HepG2 (cell line): ENCODE results near the gene MRPL9. TPM values are rescaled to one million over a fixed set of nuclear protein-coding genes. Genes with fewer than 3 reads are reported as not detected.

Source experiments
- ATAC-seq: fragments of 200-7000 bp; cut with Tn5 transposase; 3 replicates; pipeline ENCODE4 v1.9.1; 2020; ENCODE audit warnings: mild to moderate bottlenecking, moderate library complexity
- BruUV-seq: library from RNA; stranded (reverse); fragments of 400-500 nt; replicated peaks from 2 replicates; lab custom pipeline; 2021; lab: Mats Ljungman, UMichigan
- CTCF ChIA-PET: fragments of 300-600 bp; formaldehyde crosslinking; extraction: SDS; loops from one replicate; lab custom pipeline; 2021; ENCODE audit warnings: low total read pairs, inconsistent platforms, low intra/inter-chr PET ratio; lab: Yijun Ruan, JAX
- POLR2A ChIA-PET: fragments of 350-600 bp; sonication (Branson Sonifier 250); formaldehyde crosslinking; loops from one replicate; lab custom pipeline; 2020; ENCODE audit warnings: antibody characterized with exemption, inconsistent platforms; lab: Yijun Ruan, JAX
- DNase-seq: peaks from one replicate; pipeline ENCODE4 v3.0.0-alpha.2; 2015; ENCODE audit warnings: low spot score
- FAIRE-seq: peaks from 3 replicates; lab custom pipeline; 2011; peaks lifted over from hg19 to GRCh38; lab: Jason Lieb, UNC
- H2AFZ ChIP-seq: one replicate; pipeline ENCODE4 v1.6.1; 2011; ENCODE audit warnings: low read length, inconsistent platforms
- H3K27ac ChIP-seq: fragments of 300-600 bp; 3 replicates; pipeline ENCODE4 v1.8.0; 2011; ENCODE audit warnings: mixed run types, mild to moderate bottlenecking, mixed read lengths, low read length, inconsistent platforms; ENCODE audit not compliant: insufficient read depth; ENCODE audit errors: extremely low read length
- H3K27me3 ChIP-seq, 2 experiments: fragments of 200-600 bp in 1 of 2; 2 replicates in 1 of 2; 3 replicates in 1 of 2; pipeline versions ENCODE4 v1.6.0 to v1.8.0; 2011; ENCODE audit warnings: low read length in 2 of 2, mild to moderate bottlenecking in 2 of 2, moderate library complexity in 2 of 2, inconsistent platforms in 1 of 2; ENCODE audit not compliant: insufficient read depth in 2 of 2, control insufficient read depth in 1 of 2
- H3K36me3 ChIP-seq, 2 experiments: fragments of 200-600 bp in 1 of 2; replicated peaks in 1 of 2; 2 replicates in 1 of 2; 3 replicates in 1 of 2; pipeline versions ENCODE4 v1.5.1 to v1.8.0; 2011; ENCODE audit warnings: low read length in 2 of 2, inconsistent platforms in 1 of 2; ENCODE audit not compliant: insufficient read depth in 2 of 2, control insufficient read depth in 1 of 2
- H3K4me1 ChIP-seq: 2 replicates; pipeline ENCODE4 v1.5.1; 2012; ENCODE audit warnings: low read length, inconsistent platforms; ENCODE audit not compliant: insufficient read depth
- H3K4me2 ChIP-seq: 2 replicates; pipeline ENCODE4 v1.6.0; 2011; ENCODE audit warnings: low read depth, low read length, inconsistent platforms
- H3K4me3 ChIP-seq, 3 experiments: fragments of 200-600 bp in 1 of 3; sonication (generic), shearing (Covaris generic) in 1 of 3; replicated peaks in 1 of 3; 2 replicates each; pipeline ENCODE4 v1.5.1; 2011 to 2016; ENCODE audit warnings: low read length in 3 of 3, inconsistent platforms in 2 of 3, low read depth in 2 of 3, mild to moderate bottlenecking in 2 of 3, control low read depth in 1 of 3, mixed read lengths in 1 of 3; ENCODE audit not compliant: insufficient read depth in 1 of 3
- H3K79me2 ChIP-seq: one replicate; pipeline ENCODE4 v1.6.1; 2011; ENCODE audit warnings: low read length, inconsistent platforms; ENCODE audit not compliant: insufficient read depth
- H3K9ac ChIP-seq: 2 replicates; pipeline ENCODE4 v1.6.0; 2011; ENCODE audit warnings: mild to moderate bottlenecking, low read depth, low read length, inconsistent platforms; ENCODE audit not compliant: insufficient read depth
- H3K9me3 ChIP-seq: 2 replicates; pipeline ENCODE4 v1.5.1; 2012; ENCODE audit warnings: mild to moderate bottlenecking, low read length
- H4K20me1 ChIP-seq: 2 replicates; pipeline ENCODE4 v1.6.0; 2011; ENCODE audit warnings: inconsistent platforms, mild to moderate bottlenecking, low read length, moderate library complexity; ENCODE audit not compliant: insufficient read depth
- GATAD1 ChIP-seq: IDR thresholded peaks from 2 replicates; pipeline ENCODE4 v1.6.1; 2016; ENCODE audit warnings: missing genetic modification reagents, missing compliant biosample characterization
- HES4 ChIP-seq: sonication (generic); formaldehyde crosslinking; IDR thresholded peaks from 2 replicates; pipeline ENCODE4 v1.9.0; 2021; ENCODE audit warnings: mild to moderate bottlenecking, missing genetic modification reagents, borderline replicate concordance
- HNRNPLL ChIP-seq: fragments of 200-400 bp; formaldehyde crosslinking; IDR thresholded peaks from 2 replicates; pipeline ENCODE4 v1.6.1; 2017; ENCODE audit warnings: mild to moderate bottlenecking, low read depth, low read length; ENCODE audit not compliant: poor library complexity, severe bottlenecking
- IKZF4 ChIP-seq: sonication (generic); formaldehyde crosslinking; IDR thresholded peaks from 2 replicates; pipeline ENCODE4 v1.5.1; 2020; ENCODE audit warnings: borderline replicate concordance, mild to moderate bottlenecking, low read depth, missing genetic modification reagents; ENCODE audit errors: not compliant biosample characterization
- IRX3 ChIP-seq: sonication (generic); formaldehyde crosslinking; IDR thresholded peaks from 2 replicates; pipeline ENCODE4 v1.8.1; 2023; ENCODE audit warnings: mild to moderate bottlenecking, low read depth, missing genetic modification reagents, borderline replicate concordance
- NFKB2 ChIP-seq: sonication (generic); formaldehyde crosslinking; IDR thresholded peaks from 2 replicates; pipeline ENCODE4 v1.4.0; 2020; ENCODE audit warnings: missing genetic modification reagents, borderline replicate concordance
- NFYC ChIP-seq: IDR thresholded peaks from 2 replicates; pipeline ENCODE4 v1.6.1; 2016; ENCODE audit warnings: missing genetic modification reagents, missing compliant biosample characterization
- NPAS2 ChIP-seq: sonication (generic); formaldehyde crosslinking; IDR thresholded peaks from 2 replicates; pipeline ENCODE4 v1.8.0; 2022; ENCODE audit warnings: mild to moderate bottlenecking, missing genetic modification reagents, borderline replicate concordance
- PPARG ChIP-seq: conservative IDR thresholded peaks from 2 replicates; pipeline ENCODE4 v1.6.1; 2016; ENCODE audit warnings: missing biosample characterization, missing genetic modification reagents
- RXRA ChIP-seq: sonication (generic); formaldehyde crosslinking; IDR thresholded peaks from 2 replicates; pipeline ENCODE4 v1.5.1; 2020; ENCODE audit warnings: missing genetic modification reagents
- SMAD1 ChIP-seq: sonication (generic); formaldehyde crosslinking; IDR thresholded peaks from 2 replicates; pipeline ENCODE4 v1.4.0; 2020; ENCODE audit warnings: missing genetic modification reagents, low read depth, mild to moderate bottlenecking, borderline replicate concordance
- TFAP4 ChIP-seq: sonication (generic); IDR thresholded peaks from 2 replicates; pipeline ENCODE4 v1.6.1; 2016; ENCODE audit warnings: low read depth, borderline replicate concordance
- TOPORS ChIP-seq: sonication (generic); formaldehyde crosslinking; IDR thresholded peaks from 2 replicates; pipeline ENCODE4 v1.8.0; 2023; ENCODE audit warnings: mild to moderate bottlenecking, missing genetic modification reagents
- ZBTB1 ChIP-seq: sonication (generic); formaldehyde crosslinking; IDR thresholded peaks from 2 replicates; pipeline ENCODE4 v1.4.0; 2020; ENCODE audit warnings: missing genetic modification reagents, borderline replicate concordance
- ZNF781 ChIP-seq: sonication (generic); formaldehyde crosslinking; IDR thresholded peaks from 2 replicates; pipeline ENCODE4 v1.5.1; 2020; ENCODE audit warnings: borderline replicate concordance, mild to moderate bottlenecking, missing genetic modification reagents; ENCODE audit errors: not compliant biosample characterization
- WGBS: methylation state at CpG from one replicate; pipeline ENCODE4 v1.1.6; 2017; ENCODE audit warnings: low lambda C conversion rate; 5-methylcytosine and 5-hydroxymethylcytosine counted together
- in situ Hi-C: cut with HindIII; loops from 2 replicates; pipeline ENCODE4 v1.10.0; 2017; ENCODE audit warnings: low pct_unique_long_range_greater_than_20kb; ENCODE audit not compliant: extremely low pct_ligation_motif_present
- intact Hi-C: fragments of 100-400 bp; cut with micrococcal nuclease; formaldehyde crosslinking; loops from one replicate; pipeline ENCODE4 v1.10.0; 2022; ENCODE audit not compliant: unreplicated experiment
- polyA plus RNA-seq, 8 experiments: library from polyadenylated mRNA; depleted of rRNA in 3 of 8; stranded (reverse) in 7 of 8; unstranded in 1 of 8; fragments of >200 nt; fragmentation: Illumina TruSeq in 4 of 8; extraction: Trizol in 4 of 8; gene quantifications; 2 replicates each; pipeline versions ENCODE4 v1.2.1 to v1.2.3, GENCODE V29; 2011 to 2016; ENCODE audit warnings: low read depth in 4 of 8, missing spikeins in 1 of 8, mixed read lengths in 1 of 8; ENCODE audit not compliant: insufficient read depth in 1 of 8
- total RNA-seq, 5 experiments: library from RNA; depleted of rRNA; stranded (reverse); fragments of >200 nt; fragmentation: Illumina TruSeq; extraction: Trizol; gene quantifications; 2 replicates each; pipeline ENCODE4 v1.2.3, GENCODE V29; 2016; ENCODE audit warnings: low read depth in 1 of 5
- TF ChIP-seq, protein P1 (sequence below): sonication (generic); formaldehyde crosslinking; IDR thresholded peaks from 2 replicates; pipeline ENCODE4 v1.4.0; 2020; ENCODE audit warnings: mild to moderate bottlenecking, missing genetic modification reagents

The MRPL9 gene
- total and polyA plus RNA-seq, 2 of the 13 experiments (the other 11 are each of a cell fraction or from before 2014, with no cell fraction given), result 72.1 to 107 TPM

DNA sequence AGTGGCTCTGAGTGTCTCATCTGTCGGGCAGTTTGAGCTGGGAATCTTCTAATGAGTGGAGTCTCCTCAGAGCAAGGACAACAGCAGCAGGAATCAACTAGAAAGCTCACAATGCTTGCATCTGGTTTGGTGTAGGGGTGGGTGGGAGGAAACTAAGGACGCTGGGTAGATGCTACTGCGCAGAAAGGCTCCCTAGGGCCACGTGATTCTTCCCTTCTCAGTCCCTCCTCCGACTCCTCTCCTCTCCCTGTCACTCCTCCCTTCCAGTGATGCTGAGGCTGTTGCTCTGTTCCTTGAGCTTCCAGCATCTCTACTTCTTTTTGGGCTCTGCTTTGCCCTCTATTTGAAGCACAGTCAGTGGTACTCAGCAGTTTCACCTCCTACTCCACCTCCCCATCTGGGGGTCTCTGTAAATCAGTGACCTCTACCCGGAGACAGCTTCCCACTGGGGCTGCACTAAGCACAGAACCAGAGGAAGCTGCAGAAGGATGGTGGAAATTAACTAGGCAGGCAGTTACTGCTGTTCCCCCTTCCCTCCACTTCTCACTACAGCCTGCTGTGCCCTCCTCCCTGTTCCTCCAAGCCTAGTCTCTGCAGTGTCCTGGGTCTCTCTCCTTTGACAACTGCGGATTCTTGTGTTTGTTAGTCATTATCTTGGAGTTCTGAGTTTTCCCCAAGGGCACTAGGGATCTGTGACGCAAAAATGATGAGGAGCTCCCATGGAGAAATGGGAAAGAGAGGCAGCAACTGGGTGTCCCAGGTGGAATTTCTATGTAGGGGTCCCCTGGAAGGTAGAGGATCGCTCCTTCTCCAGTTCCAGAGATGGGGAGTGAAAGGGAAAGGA is 36.1 kb upstream of the MRPL9 start:
- no peak overlapping the region for H3K9ac ChIP-seq
- no peaks in the 10 kb centered on the region for H3K9me3 ChIP-seq
- 57% methylated on average over 9 of the region's 9 CpGs for WGBS
- peaks cover 0 to 3% of the 10 kb centered on the region in 2 experiments; a peak in 2 of 5 replicates for H3K27me3 ChIP-seq
- no peak overlapping the region for H3K4me3 ChIP-seq
- intact Hi-C loops, result no loop called here
- H3K79me2 ChIP-seq, result no peaks in the 10 kb centered on the region
- in situ Hi-C loops, result no loop called here
- H4K20me1 ChIP-seq, result no peaks in the 10 kb centered on the region
- no TSS peak for BruUV-seq
- H3K27ac ChIP-seq, result no peak overlapping the region
- H3K4me1 ChIP-seq, result no peaks in the 10 kb centered on the region
- ATAC-seq (no peak), DNase-seq (no peak), FAIRE-seq (no peak)
- CTCF ChIA-PET, result no interaction called here
- POLR2A ChIA-PET, result no interaction called here
- no peak overlapping the region for H3K4me2 ChIP-seq
- TF ChIP-seq RXRA (CRISPR knock-in tag) (no peak), GATAD1 (CRISPR knock-in tag) (no peak), TOPORS (CRISPR knock-in tag) (no peak), NFKB2 (CRISPR knock-in tag) (no peak), IKZF4 (CRISPR knock-in tag) (no peak), PPARG (CRISPR knock-in tag) (no peak), ZNF781 (CRISPR knock-in tag) (no peak), NFYC (CRISPR knock-in tag) (no peak), IRX3 (CRISPR knock-in tag) (no peak), NPAS2 (CRISPR knock-in tag) (no peak), TFAP4 (no peak), ZBTB1 (CRISPR knock-in tag) (no peak), SMAD1 (CRISPR knock-in tag) (no peak), HNRNPLL (no peak), HES4 (CRISPR knock-in tag) (no peak)
- TF ChIP-seq, protein P1, sequence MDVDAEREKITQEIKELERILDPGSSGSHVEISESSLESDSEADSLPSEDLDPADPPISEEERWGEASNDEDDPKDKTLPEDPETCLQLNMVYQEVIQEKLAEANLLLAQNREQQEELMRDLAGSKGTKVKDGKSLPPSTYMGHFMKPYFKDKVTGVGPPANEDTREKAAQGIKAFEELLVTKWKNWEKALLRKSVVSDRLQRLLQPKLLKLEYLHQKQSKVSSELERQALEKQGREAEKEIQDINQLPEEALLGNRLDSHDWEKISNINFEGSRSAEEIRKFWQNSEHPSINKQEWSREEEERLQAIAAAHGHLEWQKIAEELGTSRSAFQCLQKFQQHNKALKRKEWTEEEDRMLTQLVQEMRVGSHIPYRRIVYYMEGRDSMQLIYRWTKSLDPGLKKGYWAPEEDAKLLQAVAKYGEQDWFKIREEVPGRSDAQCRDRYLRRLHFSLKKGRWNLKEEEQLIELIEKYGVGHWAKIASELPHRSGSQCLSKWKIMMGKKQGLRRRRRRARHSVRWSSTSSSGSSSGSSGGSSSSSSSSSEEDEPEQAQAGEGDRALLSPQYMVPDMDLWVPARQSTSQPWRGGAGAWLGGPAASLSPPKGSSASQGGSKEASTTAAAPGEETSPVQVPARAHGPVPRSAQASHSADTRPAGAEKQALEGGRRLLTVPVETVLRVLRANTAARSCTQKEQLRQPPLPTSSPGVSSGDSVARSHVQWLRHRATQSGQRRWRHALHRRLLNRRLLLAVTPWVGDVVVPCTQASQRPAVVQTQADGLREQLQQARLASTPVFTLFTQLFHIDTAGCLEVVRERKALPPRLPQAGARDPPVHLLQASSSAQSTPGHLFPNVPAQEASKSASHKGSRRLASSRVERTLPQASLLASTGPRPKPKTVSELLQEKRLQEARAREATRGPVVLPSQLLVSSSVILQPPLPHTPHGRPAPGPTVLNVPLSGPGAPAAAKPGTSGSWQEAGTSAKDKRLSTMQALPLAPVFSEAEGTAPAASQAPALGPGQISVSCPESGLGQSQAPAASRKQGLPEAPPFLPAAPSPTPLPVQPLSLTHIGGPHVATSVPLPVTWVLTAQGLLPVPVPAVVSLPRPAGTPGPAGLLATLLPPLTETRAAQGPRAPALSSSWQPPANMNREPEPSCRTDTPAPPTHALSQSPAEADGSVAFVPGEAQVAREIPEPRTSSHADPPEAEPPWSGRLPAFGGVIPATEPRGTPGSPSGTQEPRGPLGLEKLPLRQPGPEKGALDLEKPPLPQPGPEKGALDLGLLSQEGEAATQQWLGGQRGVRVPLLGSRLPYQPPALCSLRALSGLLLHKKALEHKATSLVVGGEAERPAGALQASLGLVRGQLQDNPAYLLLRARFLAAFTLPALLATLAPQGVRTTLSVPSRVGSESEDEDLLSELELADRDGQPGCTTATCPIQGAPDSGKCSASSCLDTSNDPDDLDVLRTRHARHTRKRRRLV (CRISPR knock-in tag), result no peak
- no peak overlapping the region for H2AFZ ChIP-seq
- no peaks in the 10 kb centered on the region for H3K36me3 ChIP-seq
